Type B pancreatic cell (in vitro differentiated cells): ENCODE measurements around the gene TUNAR. TPM values are rescaled to one million over a fixed set of nuclear protein-coding genes. Genes with fewer than 3 reads are reported as not detected.
A peak's percentile ranks its signal among the peaks of the same experiment; 100 is the strongest.

Experiments
- DNase-seq: peaks from one replicate; pipeline ENCODE4 v3.0.0; 2021; ENCODE audit warnings: mixed read lengths; ENCODE audit not compliant: unreplicated experiment; ENCODE audit errors: extremely low spot score
- H3K27ac Mint-ChIP-seq: 2 replicates; pipeline ENCODE4 v1.8.0; 2021; ENCODE audit warnings: mild to moderate bottlenecking, mixed read lengths
- H3K27me3 Mint-ChIP-seq: 2 replicates; pipeline ENCODE4 v1.8.0; 2021; ENCODE audit warnings: mixed read lengths
- H3K36me3 Mint-ChIP-seq: 2 replicates; pipeline ENCODE4 v1.8.0; 2021; ENCODE audit warnings: mixed read lengths
- H3K4me1 Mint-ChIP-seq: one replicate; pipeline ENCODE4 v1.8.0; 2021; ENCODE audit warnings: mixed read lengths; ENCODE audit not compliant: unreplicated experiment
- H3K4me3 Mint-ChIP-seq: 2 replicates; pipeline ENCODE4 v1.8.0; 2021; ENCODE audit warnings: mild to moderate bottlenecking, mixed read lengths
- H3K9me3 Mint-ChIP-seq: 2 replicates; pipeline ENCODE4 v1.8.0; 2021; ENCODE audit warnings: mixed read lengths
- CTCF ChIP-seq: fragments of 200-600 bp; sonication (generic); conservative IDR thresholded peaks from 2 replicates; pipeline ENCODE4 v1.5.0; 2021; ENCODE audit warnings: antibody characterized with exemption, mild to moderate bottlenecking
- total RNA-seq: library from RNA; stranded (reverse); gene quantifications from 2 replicates; pipeline ENCODE4 v1.2.1, GENCODE V29; 2021; ENCODE audit warnings: low replicate concordance

Gene TUNAR
- total RNA-seq, 1 donor from 2014 or later, result 7.4 TPM

GRCh38 chr14:95871531-95871930 is 5.1 kb upstream of the TUNAR start:
- no peak for TF ChIP-seq CTCF
- DNase-seq, result peak; percentile 48
- Mint-ChIP-seq H3K27ac (no peak overlapping the region), H3K4me3 (no peak overlapping the region), H3K9me3 (no peaks in the 10 kb centered on the region), H3K36me3 (no peaks in the 10 kb centered on the region), H3K4me1 (no peaks in the 10 kb centered on the region), H3K27me3 (peaks cover 75% of the 10 kb centered on the region)

- H3K27me3 Mint-ChIP-seq, result peaks cover 74% of the 10 kb centered on the region
Observed at GRCh38 chr14:95872777-95873176, 3.9 kb upstream of the TUNAR start.

GRCh38 chr14:95875831-95876760 is 536 bp upstream of the TUNAR start:
- no peak for TF ChIP-seq CTCF
- peaks cover 6% of the 10 kb centered on the region for H3K4me1 Mint-ChIP-seq
- H3K27me3 Mint-ChIP-seq, result peaks cover 84% of the 10 kb centered on the region
- H3K27ac Mint-ChIP-seq, result no peak overlapping the region
- DNase-seq, result no peak
- H3K4me3 Mint-ChIP-seq, result peak overlapping the region; percentile 84
- no peaks in the 10 kb centered on the region for H3K36me3 Mint-ChIP-seq
- no peaks in the 10 kb centered on the region for H3K9me3 Mint-ChIP-seq

More at GRCh38 chr14:95872777-95873176, 3.9 kb upstream of the TUNAR start:
- TF ChIP-seq CTCF, result no peak
- no peak for DNase-seq
- Mint-ChIP-seq H3K9me3 (no peaks in the 10 kb centered on the region), H3K4me1 (peaks cover 6% of the 10 kb centered on the region), H3K4me3 (no peak overlapping the region), H3K27ac (no peak overlapping the region), H3K36me3 (no peaks in the 10 kb centered on the region)

GRCh38 chr14:95877633-95878032 is 1.0 kb downstream of the TUNAR start:
- H3K27me3 Mint-ChIP-seq, result peaks cover 87% of the 10 kb centered on the region
- peak overlapping the region; percentile 78 for H3K4me3 Mint-ChIP-seq
- peak overlapping the region; percentile 6 for H3K27ac Mint-ChIP-seq
- TF ChIP-seq CTCF, result no peak
- H3K4me1 Mint-ChIP-seq, result peaks cover 6% of the 10 kb centered on the region
- H3K36me3 Mint-ChIP-seq, result no peaks in the 10 kb centered on the region
- no peaks in the 10 kb centered on the region for H3K9me3 Mint-ChIP-seq
- DNase-seq, result no peak

GRCh38 chr14:95884377-95884776 is 7.7 kb downstream of the TUNAR start:
- Mint-ChIP-seq H3K4me3 (no peak overlapping the region), H3K27ac (no peak overlapping the region), H3K27me3 (peaks cover 57% of the 10 kb centered on the region), H3K36me3 (no peaks in the 10 kb centered on the region), H3K9me3 (no peaks in the 10 kb centered on the region), H3K4me1 (no peaks in the 10 kb centered on the region)
- TF ChIP-seq CTCF, result no peak
- no peak for DNase-seq
